Forelimb muscle (tissue), 1 donor: ENCODE measurements around the gene ATAD3A. TPM values are rescaled to one million over a fixed set of nuclear protein-coding genes. Genes with fewer than 3 reads are reported as not detected.
"Not testable (repeated sequence)": the region's sequence is repeated elsewhere in the genome, so short reads cannot be mapped to it uniquely, and the experiment has no call there.

Source experiments
- DNase-seq: peaks from one replicate; pipeline ENCODE4 v3.0.0-alpha.2; 2013; ENCODE audit warnings: low read depth
- polyA plus RNA-seq: library from polyadenylated mRNA; unstranded; fragments of 120-200 nt; gene quantifications from one replicate; pipeline ENCODE4 v1.2.1, GENCODE V29; 2013; ENCODE audit not compliant: insufficient read length

The ATAD3A gene
- polyA plus RNA-seq, 1 donor: 16.7 TPM

DNA sequence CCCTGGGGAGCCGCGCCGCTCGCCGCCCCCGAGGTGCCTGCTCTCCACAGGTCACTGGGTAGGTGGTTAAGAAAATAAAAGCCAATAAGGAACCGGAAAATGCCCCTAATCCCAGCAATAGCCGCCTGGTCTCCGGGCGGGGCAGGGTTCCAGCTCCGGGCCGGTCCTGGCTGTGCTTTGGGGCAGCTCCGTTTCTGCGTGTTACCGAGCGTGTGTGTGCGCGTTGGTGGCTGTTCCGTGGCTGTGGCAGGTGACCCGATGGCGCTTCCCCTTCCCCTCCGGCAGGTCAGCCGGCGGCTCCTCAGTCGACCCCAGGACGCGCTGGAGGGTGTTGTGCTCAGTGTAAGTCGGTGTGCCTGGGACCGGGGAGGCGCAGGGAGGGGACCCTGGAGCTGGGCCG is 11.3 kb downstream of the ATAD3A start:
- not testable (repeated sequence) for DNase-seq

DNA sequence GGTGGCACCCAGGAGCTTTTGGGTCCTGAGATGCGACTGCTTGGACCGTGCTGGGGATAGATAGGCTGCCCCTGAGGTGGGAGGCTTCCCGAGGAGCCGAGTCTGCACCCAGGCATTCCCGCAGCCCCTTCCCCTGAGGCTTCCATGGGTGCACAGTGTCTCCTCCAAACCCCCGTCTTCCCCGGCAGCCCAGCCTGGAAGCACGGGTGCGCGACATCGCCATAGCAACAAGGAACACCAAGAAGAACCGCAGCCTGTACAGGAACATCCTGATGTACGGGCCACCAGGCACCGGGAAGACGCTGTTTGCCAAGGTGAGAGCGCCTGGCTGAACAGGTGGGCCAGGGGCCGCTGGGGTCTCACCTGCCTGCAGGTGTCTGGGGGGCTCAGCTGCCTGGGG is 11.7 kb downstream of the ATAD3A start:
- DNase-seq: not testable (repeated sequence)

DNA sequence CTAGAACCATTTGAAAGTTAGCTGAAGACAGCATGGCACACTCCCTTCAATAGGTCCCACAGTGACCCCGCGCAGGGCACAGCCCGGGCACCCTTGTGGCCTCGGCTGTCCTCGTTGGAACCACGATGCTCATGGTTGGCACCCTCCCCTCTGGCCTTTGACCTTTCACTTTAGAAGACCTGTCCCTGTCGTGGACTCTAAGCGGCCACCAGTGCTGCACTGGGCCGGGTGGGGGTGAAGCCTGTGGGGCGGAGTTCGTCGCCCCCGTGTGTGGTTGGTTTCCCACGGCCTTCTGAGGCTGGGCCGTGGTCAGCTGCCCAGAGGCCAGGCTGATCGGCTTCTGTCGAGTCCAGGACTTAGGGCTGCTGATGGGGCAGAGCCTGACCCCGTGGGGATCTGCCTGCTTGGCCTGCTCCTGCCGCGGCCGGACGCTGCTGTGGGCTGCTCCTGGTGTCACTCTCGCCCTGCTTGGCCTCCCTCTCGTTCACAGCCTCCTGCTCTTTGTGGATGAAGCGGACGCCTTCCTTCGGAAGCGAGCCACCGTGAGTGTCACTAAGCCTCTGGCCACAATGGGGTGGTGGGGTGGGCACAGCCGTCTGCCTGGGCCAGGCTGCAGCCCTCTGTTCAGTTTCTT is 12.9 kb downstream of the ATAD3A start:
- not testable (repeated sequence) for DNase-seq

DNA sequence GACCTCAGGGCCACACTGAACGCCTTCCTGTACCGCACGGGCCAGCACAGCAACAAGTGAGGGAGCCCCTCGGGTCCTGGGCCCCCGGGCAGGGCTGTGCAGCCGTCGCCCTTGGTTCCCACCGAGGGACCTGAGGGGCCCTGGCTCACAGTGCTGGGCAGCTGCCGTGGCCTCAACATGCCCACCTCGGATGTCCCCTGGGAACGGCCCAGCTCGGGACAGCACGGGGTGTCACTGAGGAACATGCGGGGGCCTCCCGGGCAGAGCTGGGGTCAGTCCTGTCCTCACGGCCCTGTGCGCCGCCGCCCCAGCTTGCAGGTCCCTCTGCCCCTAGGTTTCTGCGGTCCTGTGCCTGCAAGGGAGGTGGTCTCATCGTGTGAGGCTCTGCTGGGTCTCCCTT is 14.5 kb downstream of the ATAD3A start:
- DNase-seq: not testable (repeated sequence)

DNA sequence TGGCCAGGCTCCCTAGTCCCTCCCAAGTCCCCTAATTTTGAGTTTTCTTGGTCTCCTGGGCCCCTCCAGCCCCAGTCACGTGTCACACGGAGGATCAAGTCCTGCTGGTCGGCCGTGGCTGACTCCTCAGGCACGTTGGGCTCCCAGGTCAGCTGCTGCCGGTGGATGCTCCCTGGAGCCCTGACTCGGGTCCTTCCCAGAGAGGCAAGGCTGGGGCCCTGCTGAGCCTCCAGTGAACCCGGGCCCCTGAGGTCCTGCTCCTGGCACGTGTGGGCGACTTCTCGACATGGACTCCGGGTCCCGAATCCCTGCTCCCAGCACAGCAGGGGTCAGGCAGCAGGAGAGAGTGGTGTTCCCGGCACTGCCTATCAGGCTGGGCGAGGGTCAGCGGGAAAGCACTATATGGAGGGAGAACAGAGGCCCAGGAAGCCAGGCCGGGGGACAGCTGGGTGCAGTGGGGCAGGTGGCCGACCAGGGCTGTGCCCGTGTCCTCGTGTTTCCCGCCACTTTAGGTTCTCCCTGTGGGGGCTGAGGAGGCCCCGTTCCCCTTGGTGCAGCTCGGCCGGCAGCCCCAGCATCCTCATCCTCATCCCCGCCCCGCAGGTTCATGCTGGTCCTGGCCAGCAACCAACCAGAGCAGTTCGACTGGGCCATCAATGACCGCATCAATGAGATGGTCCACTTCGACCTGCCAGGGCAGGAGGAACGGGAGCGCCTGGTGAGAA is 15.3 kb downstream of the ATAD3A start:
- no peak for DNase-seq

DNA sequence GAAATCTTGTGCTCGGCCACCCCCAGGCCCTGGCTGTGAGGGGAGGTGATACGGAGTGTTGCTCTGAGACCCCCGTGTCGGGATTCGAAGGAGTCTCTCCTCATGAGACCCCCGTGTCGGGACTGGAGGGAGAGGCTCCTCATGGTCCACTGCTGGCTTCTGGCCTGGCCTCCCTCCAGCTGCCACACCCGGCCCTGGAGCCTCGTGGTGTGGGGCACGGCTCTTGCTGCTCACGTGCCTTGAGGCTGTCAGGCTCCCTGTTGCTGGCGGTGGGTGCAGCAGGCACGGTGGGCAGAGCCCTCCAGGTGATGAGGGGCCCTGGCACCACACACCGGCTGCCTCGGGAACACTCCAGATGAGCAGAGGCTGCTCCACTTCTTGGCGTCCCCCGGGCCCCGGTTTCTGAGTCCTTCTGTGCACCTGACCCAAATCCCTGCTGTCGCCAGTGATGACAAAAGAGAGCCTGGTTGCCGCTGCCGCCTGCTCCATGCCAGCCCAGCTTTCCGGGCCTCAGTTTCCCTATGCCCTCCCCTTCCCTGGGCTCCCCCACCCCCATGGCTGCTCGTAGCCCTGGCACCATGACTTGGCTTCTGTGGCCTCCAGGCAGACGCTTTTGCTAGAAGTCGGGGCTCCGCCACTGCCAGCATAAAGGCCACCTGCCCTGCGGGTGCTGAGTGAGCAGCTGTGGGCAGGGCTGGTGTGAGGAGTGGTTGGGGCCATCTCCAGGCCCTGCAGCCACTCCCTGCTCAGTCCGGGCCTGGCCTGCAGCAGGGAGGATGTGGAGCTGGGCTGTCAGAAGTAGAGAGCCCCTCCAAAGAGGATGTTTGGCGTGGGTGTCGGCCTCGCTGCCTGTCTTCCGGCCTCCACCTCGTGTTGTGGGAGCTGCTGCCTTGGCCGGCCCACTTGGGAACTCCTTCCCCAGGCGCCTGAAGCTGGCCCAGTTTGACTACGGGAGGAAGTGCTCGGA is 16.6 kb downstream of the ATAD3A start:
- no peak for DNase-seq

DNA sequence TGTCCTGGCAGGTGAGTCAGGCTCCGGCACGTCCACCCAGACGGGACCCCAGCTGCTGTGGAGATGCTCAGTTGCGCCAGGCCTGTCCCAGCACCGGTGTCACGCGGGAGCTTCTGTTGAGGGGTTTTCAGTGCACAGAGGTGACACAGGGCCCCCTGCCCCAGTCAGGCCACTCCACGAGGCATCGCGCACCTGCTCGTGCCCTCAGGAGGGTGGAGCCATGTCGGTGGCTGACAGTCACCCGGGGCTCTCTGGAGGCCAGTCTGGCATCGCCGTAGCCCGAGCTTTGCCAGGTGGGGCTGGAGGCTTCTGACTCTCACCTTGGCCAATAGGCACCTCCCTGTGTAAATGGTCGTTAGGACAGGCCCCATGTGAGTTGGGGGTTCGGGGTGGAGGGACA is 17.4 kb downstream of the ATAD3A start:
- DNase-seq: no peak

DNA sequence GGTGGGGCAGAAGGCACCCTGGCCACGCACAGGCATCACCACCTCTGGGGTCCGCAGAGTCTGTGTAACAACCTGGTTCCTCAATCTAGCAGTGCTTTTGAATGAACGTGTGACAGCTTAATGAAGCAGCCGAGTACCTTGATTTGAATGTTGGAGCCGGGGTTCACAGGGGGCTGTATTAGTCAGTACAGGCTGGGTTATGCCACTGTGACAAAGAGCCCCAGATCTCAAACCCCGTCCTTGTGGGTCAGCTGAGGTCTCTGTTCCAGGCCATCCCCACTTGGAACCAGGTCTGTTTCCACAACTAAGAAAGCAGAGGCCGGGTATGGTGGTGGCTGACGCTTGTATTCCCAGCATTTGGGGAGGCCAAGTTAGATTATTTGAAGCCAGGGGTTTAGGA is 18.0 kb downstream of the ATAD3A start:
- no peak for DNase-seq

DNA sequence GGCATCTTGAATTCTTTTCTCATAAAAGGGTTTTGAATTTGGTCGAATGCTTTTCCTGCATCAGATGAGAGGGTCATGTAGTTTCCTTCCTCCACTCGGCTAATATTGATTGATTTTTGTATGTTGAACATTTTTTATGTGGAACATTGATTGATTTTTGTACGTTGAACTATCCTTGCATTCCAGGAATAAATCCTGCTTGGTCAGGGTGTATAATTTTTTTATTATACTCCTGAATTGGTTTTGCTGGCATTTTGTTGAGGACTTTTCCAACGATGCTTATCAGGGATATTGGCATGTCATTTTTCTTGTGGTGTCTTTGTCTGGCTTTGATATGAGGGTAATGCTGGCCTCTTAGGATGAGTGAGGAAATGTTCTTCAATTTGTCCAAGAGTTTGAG is 20.0 kb downstream of the ATAD3A start:
- DNase-seq: no peak

DNA sequence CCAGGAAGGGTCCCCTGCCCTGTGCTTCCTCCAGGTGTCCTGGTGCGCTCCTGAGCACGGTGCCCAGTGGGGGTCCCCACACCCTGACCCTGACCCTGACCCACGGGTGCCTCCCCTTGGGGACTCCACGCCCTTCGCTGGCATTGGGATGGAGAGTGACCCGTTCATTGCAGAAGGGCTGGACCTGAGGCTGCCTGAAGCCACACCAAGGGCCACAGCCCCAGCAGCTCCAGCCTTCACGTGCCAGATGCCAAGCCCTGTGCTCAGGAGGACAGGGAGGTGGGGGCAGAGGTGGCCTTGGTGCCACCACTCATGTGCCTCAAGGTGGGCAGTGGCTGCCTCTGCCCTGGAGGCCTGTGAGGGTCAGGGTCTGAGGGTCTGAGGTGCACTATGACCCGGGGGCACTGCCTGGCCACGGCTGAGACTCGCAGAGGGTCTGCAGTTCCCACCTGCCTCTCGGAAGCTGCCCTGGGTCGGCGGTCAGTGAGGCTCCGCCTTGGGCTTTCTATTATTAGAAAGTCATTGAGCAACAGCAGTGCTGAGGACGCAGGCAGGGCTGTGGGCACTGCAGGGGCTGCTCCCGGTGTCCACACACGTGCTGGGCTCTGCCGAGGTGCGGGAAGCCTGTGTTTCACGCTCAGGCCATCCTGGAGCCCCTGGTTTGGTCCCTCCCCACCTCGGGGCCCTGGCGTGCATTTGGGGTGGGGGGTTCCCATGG is 21.4 kb downstream of the ATAD3A start:
- not testable (repeated sequence) for DNase-seq

DNA sequence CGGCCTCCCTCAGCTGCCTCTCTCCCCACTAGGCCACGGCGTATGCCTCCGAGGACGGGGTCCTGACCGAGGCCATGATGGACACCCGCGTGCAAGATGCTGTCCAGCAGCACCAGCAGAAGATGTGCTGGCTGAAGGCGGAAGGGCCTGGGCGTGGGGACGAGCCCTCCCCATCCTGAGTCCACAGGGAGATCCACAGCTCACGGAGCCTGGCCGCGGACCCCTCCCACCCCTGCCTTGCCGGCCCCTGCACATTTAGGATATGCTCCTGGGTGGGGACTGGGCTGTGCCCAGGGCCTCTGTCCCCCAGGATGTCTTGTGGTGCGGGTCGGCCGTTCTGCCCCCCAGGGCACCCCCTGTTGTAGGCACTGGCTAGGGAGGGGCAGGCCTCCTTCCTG is 21.9 kb downstream of the ATAD3A start:
- not testable (repeated sequence) for DNase-seq

DNA sequence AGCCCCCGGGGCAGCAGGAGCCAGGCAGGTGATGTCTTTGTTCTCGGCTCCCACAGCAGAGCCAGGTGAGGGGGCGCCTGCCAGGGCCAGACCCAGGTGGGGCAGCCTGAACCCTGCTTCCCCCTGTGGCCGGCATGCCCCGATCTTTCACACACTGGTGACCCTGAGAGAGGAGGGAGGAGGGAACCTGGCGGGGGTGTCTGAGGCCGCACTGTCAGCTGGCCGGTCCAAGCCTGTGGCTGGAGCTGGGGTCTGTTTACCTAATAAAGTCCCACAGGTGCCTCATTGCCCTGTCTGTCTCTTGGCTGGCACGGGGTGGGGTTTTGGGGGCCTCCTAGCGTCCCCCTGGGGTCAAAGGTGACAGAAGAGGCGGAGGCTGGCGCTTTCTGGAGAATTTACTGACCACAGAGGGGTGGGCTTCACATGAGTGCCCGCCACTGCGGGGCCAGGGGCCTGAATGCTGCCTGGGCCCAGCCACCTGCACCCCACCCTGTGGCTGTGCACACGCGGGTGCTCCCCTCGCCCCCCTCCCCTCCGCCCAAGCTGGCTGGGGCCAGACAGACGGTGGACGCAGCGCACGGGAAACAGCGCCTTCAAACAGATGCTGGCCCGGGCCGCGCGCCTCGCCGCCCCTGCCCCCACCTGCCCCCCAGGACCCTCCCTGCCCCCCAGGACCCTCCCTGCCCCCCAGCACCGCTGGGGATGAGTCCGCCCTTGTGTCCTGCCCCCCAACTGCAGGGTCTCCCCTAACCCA is 22.6 kb downstream of the ATAD3A start:
- DNase-seq: no peak

DNA sequence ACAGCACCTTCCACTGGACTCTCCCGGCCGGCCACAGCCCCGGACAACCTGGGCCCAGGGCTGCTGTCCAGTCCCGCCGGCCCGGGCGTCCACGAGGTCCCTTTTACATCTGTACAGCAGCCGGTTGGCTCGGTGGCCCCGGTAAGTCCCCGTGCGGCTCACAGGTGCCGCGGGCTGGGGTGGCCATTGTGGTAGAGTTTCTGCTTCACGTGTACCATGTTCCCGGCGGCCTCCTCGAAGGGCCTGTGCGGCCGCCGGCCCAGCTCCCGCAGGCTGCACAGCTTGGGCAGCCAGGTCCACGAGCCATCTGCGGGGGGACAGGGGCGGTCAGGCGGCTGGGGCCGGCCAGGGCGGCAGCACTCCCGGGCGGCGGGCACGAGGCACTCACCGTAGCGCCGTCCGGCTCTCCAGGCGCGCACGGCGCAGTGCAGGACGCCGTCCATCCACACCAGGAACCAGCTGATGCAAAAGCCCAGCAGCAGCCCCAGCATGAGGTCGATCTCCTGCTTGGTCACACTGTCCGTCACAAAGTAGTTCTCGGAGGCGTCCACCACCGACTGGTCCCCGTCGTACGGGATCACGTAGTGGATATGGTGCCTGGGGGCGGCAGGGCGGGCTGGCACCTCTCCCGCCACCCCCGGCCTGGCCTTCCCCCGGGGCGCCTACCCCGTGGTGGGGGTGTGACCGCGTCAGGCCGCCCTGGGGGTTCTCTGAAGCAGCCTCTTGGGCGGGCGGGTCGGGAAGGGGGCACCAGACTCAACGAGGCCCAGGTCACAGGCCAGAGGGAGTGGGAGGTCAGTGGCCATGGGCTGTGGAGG is 23.4 kb downstream of the ATAD3A start:
- DNase-seq: no peak

DNA sequence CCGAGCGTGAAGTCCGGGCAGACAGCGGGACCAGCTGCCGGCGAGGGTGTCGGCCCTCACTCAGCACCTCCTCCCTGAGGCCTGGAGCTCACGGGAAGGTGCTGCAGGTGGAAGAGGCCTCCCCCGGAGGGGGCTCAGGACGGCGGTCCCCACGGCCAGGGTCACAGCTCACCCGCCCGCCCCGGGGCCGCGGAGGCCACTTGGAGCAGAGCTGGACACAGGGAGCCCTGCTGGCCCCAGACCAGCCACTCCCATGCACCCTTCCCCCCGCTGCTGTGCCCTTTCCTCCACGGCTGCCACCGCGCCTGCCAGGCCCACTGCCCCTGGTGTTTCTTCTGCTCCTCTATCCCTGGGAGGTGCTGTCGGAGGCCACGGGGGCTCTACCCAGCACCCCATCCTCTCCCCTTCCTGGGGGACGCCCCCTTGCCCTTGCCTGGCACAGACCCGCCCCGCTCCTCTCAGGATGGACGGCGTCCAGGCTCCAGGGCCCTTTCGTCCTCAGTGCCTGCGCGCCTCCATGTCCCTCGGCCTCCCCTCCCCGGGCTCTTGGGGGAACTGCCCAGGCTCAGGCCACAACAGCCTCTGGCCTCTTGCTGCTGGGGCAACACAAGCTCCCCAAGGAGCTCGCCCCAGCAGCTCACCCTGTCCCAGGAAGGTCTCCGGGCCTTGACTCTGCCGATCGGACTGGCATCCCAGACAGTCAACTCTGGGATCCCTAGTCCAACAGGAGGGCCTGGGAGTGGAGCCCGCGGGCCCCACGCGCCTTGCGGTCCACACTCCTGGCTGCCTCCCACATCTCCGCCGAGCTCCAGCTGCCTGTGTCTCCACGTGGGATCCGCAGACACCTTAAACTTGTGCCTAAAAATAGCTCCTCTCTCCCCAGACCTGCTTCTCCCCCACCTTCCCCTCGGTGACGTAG is 24.3 kb downstream of the ATAD3A start:
- no peak for DNase-seq

DNA sequence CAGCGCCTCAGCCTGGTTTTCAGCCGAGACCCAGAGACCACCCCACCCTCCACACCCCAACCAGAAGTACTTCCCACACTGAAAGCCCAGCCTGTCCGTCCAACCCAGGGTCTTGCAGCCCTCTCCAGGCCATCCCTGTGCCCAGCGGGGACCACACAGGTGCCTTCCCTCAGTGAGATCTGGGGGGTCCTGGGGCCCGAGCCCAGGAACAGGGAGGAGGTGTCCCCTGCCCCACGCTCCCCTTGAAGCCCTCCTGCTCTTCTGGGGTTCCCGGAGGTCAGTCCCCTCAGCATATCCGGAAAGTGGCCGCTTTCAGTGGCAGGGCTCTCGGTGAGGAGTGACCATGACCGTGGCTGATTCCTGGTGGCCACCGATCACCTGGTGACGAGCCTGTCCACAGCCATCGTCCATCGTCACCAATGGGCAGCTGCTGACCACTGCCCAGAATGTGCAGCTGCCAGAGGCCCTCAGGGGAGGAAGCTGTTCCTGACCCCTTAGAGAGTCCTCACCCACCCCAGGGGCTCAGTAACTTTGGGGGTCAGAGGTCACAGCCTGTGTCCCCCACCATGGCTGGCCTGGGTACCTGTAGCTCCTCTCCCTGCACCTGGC is 25.1 kb downstream of the ATAD3A start:
- DNase-seq: no peak

DNA sequence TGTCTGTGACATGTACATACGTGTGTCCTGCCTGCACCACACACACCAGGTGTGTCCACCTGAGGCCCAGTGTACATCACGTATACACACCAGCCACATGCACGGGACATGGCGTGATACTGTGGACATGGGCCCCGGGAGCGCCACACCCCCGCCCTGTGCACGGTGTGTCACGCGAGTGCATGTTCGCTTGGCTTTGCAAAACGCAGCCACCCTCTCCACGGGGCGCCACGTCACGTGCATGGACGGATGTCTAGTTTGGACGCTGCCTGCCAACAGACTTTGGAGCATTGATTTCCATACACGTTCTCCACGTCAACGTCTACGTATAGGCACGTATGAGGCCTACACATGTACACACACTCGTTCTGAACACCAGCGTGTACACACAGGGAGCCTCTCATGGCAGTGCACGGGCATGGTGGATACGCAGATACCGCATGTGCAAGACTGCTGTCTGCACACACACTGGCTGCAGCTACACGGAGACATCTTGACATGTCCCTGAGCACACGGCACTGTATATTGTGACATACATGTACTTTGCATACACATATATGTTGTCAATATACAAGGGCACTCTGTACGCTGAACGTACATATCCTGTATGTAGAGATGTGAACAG is 25.8 kb downstream of the ATAD3A start:
- no peak for DNase-seq

DNA sequence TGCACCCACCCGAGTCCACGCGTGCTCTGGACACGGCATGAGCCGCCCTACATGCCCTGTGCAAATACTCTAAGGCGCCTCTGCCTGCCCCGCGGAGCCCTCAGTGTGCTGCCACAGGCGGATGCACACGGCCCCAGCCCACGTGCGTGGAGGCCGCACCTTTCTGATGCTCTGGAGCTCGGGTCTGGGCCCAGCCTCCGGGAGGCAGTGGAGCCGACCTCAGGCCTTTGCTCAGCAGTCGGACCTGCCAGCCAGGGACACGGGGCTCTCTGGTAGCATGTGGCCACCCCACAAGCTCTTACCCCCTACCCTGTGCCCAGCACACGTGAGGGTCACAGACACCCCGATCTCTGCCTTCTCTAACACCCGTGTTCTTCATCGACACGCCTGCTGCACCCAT is 26.4 kb downstream of the ATAD3A start:
- DNase-seq: no peak

DNA sequence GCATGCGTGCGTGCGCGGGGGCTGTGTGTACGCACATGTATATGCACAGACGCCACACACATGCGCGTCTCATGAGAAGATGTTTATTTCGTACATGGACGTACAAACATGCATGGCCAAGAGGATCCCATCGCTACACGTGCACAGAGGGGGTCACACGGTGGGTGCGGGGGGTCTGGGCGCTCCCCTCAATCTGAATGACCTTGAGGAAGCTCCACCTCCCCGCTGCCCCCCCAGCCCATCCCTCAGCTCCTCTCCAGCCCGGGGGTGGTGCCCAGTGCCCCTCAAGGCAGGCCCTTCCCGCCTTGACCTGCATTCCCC is 27.0 kb downstream of the ATAD3A start:
- DNase-seq: no peak
